Dedifferentiated amniotic fluid mesenchymal stem cell (primary cell): Measurements from ENCODE around the gene USP21.
"Not testable (repeated sequence)": the region's sequence is repeated elsewhere in the genome, so short reads cannot be mapped to it uniquely, and the experiment has no call there.

ENCODE experiments used
- DNase-seq: peaks from one replicate; pipeline ENCODE4 v3.0.0-alpha.2; 2016; ENCODE audit errors: extremely low spot score

The USP21 gene, protein sequence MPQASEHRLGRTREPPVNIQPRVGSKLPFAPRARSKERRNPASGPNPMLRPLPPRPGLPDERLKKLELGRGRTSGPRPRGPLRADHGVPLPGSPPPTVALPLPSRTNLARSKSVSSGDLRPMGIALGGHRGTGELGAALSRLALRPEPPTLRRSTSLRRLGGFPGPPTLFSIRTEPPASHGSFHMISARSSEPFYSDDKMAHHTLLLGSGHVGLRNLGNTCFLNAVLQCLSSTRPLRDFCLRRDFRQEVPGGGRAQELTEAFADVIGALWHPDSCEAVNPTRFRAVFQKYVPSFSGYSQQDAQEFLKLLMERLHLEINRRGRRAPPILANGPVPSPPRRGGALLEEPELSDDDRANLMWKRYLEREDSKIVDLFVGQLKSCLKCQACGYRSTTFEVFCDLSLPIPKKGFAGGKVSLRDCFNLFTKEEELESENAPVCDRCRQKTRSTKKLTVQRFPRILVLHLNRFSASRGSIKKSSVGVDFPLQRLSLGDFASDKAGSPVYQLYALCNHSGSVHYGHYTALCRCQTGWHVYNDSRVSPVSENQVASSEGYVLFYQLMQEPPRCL

DNA sequence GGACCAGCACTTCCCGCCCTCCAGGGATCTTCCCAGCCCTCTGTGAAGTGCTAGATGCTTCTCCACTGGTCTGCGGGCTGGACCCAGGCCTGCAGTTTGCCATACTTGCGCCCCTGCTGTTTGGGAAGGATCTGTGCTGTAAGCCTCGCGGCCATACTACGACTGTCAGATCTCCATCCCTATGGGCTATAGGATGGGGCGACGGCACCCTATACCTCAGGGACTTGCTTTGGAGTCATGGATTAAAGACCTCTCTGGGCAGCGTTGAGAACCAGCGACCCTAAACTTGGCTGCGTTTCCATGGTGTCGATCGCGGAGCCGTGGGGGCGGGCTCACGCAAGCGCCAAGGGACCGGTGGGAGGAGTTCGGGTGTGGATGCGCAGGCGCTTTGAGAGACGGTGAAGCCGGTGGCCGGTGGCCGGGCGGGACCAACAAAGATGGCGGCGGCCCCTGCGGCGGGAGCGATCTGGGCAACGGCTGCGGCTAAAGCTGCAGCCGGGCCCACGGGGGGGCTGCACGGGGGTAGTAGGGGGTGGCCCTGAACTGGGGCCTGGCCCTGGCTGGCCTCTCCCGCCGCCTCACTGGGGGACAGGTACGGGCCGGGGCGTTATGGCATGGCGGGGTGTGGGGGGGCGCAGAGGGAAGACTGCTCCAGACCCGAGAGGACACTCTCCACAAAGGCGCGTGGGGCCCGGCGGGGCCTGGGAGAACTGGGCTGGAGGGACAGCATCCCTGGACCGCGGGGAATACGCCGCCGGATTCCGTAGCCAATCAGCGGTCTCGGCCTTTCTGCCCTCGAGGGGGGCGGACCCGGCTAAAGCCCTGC, at the start of gene USP21:
Gene USP21 (plus strand): TSS at position 414 of the 826 bp plus-strand sequence. CDS start 1,141 bp downstream, outside the sequence.
- peak; percentile 88 for DNase-seq

DNA sequence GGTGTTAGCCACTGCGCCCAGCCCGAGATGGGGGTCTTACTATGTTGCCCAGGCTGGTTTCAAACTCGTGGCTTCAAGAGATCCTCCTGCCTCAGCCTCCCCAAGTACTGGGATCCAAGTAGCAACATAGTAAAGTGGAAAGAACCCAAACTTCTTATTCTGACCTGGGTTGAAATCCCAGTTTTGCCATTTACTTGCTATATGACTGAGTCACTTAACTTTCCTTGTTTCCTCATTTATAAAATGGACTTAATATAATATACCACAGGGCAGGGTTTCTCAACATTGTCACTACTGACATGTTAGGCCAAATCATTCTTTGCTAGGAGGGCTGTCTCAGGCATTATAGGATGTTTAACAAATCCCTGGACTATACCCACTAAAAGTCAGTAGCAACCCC, 48.2 kb upstream of the USP21 start:
- no peak for DNase-seq

DNA sequence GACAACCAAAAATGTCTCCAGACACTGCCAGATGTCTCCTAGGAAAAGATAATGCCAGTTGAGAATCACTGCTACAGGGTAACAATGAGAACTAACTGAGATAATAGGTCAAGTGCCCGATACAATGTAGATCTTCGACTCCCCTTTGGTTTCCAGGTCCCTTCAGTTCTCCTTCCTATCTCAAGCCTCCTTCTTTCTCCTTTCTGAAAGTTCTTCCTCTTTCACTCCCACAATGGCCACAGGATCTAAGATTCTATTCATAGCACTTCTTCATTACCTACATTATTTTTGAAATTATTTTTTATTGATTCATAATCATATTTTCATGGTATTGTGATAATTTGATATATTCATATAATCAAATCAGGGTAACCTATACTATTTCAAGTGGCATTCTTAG, 47.8 kb upstream of the USP21 start:
- no peak for DNase-seq

DNA sequence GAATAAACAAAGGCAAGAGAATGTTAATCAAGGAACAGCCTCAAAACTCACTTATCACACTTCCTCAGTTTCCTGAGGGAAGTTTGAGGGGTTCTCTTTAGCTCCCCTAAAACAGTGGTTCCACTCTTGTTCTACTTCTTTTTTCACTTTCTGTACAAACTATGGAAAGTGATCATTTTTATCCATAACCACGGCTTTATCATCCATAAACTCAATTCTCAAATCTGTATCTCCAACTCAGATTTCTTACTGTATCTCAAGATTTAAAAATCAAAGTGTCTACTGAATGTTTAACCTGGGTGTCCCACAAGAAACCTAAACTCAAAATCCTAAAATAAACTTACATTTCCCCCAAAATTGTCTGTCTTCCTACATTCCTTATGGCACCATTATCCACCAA, 45.4 kb upstream of the USP21 start:
- no peak for DNase-seq

DNA sequence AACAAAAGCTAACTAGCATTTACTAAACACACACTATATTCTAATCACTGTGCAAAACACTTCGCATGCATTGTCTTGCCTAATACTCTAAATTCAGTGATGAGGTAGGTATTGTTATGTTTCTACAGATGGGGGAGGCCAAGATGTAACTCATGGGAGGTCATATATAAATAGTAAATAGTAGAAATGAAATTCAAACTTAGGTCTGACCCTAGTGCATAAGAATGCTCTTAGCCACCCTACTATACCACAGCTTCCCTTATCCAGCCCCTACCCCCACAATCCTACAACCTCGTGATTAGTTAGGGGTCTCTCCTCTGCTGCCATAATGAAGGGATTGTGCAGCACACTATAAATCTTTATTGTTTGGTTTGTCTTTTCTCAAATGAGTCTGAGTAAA, 44.7 kb upstream of the USP21 start:
- no peak for DNase-seq

DNA sequence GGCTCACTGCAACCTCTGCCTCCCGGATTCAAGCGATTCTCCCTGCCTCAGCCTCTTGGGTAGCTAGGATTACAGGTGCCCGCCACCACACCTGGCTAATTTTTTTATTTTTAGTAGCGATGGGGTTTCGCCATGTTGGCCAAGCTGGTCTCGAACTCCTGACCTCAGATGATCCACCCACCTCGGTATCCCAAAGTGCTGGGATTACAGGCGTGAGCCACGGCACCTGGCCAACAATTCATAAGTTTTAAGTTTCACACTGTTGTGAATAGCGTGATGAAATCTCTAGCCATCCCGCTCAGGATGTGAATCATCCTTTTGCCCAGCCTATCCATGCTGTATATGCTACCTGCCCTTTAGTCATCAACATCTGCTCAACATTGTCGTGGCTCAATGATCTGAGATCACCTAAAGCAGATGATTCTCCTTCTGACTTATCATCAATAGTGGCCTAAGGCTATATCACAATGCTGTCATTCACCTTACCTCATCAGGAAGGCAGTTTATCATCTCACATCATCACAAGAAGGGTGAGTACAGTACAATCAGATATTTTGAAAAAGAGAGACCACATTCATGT, 44.1 kb upstream of the USP21 start:
- DNase-seq: no peak

DNA sequence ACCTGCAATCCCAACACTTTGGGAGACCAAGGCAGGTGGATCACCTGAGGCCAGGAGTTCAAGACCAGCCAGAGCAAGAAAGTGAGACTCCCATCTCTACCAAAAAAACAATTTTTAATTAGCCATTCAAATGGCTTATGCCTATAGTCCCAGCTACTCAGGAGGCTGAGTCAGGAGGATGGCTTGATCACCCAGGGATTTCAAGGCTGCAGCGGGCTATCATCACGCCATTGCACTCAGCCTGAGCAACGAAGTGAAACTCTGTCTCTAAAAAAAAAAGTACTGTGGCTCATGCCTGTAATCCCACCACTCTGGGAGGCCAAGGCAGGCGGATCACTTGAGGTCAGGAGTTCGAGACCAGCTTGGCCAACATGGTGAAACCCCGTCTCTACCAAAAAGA, 43.3 kb upstream of the USP21 start:
- DNase-seq: not testable (repeated sequence)

DNA sequence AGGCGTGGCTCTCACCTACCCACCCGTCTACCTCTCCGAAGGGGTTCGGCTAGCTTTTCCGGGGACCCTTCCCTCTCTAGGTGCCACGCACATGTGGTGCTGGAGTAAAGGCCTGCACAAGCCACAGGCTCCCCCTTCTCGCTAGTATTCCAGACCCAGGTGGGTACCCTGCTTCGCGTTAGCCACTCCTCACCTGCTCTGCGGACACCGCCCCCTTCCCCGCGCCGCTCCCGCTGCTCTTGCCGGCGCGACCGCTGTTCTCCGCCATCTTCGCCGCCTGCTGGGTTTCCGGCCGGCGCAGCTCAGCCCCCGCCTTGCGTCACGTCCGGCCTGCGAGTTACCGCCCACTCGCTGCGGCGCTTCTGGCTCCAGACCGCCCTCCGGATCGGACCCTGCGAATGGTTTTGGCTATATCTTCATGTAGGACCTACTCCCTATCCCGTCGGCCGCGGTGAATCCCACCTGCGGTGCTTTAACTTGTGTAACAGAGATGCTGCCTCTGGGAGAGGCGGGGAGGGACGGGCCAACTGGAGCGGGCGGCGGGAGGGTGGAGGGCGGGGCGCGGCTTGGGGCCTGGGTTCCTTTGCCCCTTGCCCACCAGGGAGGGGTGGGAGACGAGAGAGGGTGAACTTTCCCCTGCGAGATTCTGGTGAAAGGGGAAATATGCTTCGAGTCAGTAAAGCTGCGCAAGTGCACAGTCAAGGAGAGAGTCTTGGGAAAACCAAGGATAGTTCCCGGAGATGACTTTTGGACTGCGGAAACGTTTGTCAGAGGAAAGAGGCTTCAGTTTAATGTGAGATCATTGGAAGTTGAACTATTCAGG, 41.3 kb upstream of the USP21 start, which contains the start of the genes NIT1 and PFDN2:
Gene NIT1 (plus strand): TSS at position 347 of the 823 bp plus-strand sequence. CDS start 72 bp downstream, at position 419.
Gene PFDN2 (minus strand): TSS at position 279 of the 823 bp plus-strand sequence. CDS start 11 bp downstream, at position 268.
- DNase-seq: peak; percentile 73

DNA sequence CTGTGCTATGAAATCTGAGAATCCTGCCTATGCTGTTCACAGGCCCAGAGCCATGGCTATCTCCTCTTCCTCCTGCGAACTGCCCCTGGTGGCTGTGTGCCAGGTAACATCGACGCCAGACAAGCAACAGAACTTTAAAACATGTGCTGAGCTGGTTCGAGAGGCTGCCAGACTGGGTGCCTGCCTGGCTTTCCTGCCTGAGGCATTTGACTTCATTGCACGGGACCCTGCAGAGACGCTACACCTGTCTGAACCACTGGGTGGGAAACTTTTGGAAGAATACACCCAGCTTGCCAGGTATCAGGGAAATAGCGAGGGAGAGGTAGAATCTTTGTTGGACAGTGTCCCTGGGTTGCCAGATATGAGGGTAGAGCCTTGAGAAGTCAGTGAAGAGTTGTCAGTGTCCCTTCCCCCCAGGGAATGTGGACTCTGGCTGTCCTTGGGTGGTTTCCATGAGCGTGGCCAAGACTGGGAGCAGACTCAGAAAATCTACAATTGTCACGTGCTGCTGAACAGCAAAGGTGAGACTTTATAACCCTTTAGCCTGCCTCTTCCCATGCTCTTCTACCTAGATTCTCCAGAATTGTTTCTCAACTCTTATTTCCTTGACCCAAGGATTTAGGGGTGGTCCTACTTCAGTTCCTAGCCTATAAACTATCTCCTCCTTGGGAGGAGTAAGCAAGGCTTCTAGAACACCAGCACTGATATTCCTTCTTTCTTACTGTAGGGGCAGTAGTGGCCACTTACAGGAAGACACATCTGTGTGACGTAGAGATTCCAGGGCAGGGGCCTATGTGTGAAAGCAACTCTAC, 40.0 kb upstream of the USP21 start:
- DNase-seq: peak; percentile 59

DNA sequence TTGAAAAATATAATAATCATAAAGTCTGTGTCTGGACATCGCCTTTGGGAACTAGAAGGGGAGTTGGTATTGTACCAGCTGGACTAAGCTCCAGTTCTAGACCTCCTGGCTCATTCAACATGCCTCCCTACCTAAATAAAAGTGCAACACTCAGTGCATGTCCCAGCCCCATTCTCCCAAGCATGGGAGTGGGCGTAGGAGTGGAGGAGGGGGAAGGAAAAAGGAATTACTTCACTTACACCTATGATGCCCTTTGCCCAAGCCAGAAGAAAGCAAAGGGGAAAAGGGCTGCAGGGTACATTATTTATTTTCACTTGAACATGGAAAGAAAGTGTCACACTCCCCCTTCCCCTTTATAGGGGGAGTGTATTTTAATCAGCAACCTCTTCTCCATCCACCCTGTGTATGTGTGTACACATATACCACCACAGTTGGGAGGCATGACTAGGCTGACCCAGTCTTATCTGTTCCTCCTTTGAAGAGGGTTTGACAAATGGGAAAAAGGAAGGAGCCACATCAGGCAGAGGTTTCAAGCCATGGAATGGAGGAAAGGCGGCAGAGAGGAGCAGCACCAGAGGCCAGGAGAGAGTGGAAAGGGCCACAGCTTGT, 38.2 kb upstream of the USP21 start:
- no peak for DNase-seq

DNA sequence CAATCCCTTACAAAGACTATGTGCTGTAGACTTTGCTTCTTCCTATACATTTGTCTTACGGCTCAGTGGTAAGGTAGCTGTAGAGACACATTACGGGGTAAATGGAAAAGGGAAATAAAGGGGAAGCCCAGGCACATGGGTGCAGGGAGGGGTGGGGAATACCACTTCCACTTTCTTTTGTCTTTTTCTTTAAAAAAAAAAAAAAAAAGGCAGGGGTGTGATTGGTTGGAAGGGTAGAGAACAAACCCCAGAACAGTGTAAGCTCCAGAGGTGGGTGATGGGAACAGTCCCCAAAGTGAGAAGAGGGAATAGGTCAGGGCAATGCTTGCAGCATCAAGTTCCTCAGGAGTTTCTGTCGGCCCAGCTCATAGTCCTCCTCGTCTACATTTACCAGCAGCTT, 37.5 kb upstream of the USP21 start:
- DNase-seq: no peak

DNA sequence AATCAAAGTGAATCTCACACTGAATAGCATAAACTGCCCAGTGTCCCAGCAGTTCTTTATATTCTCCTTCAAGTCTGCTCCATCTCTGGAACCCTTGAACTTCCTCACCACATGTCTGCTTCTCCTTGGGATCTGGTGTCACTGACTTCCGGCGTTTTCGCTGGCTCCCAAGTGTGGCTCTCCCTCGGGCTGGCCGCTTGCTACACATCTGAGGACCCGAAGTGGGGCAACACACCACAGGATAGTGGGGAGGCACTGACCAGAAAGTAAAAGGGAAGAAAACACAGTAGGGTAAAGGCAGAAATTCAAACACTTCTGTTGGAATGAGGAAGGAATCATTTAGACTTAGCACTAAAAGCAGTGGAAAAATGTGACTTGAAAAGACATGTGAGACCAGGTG, 36.3 kb upstream of the USP21 start:
- no peak for DNase-seq

DNA sequence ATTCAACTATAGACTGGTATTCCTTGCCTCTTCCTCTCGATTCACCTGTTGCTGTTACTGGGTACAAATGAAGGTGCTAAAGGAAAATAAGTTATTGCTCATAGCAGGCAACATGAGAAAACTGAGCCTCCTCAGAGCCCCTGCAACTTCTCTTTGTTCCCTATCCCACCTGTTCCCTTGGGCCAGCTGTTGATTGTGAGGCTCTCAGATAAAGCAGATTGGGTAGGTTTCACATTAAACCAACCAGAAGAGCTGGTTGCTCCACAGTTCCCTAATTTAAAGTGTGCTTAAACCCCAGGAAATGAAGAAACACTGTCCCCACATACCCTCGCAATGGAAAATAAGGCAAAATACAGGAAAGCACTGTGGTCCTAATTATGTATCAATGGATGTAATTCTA, 31.7 kb upstream of the USP21 start:
- DNase-seq: no peak

DNA sequence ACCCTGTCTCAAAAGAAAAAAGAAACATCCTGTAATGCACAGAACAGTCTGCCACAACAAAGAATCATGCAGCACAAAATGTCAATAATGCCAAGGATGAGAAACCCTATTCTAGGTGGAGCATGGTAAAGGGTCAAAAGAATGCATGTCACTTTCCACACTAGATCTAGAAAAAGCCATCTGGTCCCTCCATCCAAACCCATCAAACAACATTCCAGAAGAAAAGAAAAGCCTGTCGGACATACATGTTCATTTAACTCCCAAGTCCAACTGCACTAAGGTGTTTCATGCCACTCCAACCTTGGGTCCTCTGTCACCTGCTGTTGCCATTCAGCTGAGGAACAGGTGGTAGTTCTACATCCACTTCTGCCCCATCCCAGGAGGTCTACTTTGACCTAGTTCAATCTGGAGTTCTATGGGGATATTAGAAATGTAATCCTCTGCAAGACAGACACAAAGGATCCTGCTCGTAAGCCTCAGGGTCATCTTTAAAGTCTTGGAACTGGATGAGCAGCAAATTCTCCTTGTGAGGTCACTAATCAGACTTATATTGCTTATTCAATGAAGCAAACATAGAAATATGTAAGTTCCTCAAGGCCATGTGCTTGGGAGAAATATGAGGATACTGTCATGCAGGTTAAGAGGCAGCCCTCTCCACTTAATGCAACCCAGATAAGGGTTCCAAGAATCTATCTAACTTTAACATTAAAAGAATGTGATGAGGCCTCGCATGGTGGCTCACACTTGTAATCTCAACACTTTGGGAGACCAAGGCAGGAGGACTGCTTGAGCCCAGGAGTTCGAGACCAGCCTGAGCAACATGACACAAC, 30.5 kb upstream of the USP21 start:
- no peak for DNase-seq

DNA sequence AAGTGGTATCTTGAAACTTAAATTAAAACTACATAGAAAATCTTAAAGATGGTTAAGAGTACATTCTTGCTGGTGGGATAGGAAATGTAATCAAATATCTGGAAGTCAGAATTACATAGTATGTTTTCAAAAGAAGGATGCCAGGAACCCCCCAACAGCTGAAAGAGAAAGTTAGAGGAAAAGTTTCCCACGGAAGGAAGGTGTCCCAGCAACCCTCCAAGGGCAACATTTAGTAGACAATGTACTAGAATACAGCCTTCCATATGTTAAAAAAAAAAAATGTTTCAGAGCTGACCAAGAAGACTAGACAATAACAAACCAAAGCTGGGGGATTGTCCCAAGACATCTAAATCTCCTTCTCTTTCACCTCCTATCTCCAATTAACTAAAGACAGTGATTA, 29.0 kb upstream of the USP21 start:
- no peak for DNase-seq

DNA sequence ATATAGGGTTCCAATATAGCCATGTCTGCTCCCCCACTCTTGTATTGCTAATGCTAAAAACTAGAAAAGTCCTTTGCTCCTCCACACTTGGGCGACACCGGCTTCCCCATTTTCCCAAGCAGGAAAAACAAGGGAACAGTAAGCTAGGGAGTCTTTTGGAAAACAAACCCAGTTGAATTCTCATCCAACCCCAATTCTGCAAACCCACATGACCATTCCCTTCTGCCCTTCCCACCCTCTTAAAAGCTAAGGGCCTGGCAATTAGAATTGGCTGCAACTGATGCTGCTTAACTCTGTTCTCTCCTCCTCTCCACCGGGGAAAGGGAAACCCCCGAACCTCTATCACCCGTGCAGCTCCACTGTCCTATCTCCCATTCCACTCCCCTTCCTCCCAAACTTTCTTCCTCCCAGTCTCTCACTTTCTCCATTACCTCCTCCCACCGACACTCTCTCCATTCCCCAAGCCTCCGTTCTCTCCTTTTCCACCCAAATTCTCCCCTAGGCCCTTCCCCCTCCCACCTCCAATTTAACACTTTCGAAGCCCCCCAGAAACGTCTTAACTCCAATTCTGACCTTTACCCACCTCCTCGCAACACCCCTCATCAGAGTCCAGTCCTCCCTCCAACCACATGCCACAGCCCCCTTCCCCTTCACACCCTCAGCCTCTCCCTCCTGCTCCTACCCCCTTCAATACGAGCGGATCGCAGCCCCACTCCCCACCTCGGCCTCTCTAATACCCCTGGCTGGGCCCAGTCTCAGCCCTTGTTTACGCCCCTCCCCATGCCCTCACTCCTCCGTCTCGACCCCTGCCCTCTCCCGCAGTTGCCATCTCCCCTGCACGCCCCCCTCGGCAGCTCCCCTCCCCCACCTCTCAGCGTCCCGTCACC, 27.5 kb upstream of the USP21 start:
- peak; percentile 39 for DNase-seq

DNA sequence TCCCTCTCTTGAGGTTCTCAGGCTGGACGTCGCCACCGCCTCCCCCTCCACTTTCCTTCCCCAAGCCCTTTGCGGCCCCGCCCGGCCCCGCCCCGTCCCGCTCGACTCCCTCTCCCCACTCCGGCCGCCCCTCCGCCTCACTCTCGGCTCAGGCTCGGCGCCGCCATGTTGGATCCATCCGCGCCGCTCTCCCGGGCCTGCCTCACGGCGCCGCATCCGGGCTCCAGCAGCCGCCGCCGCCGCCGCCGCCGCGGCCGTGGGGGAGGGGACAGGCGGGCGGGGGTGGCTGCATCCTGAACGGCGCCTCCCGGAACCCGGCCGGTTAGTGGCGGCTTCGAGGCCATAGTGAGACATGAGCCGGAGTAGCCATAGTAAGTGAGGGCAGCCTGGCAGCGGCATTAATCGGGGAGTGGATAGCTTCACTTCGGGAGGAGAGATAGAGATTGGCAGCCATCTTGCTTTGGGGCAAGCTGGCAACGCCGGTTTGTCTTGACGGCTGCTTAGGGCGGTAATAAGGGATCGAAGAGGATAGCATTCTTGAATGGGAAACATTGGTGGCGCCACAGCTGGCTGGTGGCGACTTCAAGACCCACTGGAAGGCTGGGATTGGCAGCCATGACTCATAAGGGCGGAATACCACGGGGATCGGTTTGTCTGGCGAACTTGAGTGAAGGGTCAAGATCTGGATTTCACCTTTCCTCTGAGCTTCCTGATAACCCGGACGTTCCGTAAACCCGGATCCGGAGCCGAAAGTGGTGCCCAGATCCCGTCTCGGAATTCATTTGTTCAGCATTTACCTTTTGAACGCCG, 26.7 kb upstream of the USP21 start, which contains the start of gene DEDD:
Gene DEDD (minus strand): TSS at position 258 of the 810 bp plus-strand sequence. CDS start 8,205 bp downstream, outside the sequence.
- DNase-seq: peak; percentile 89
